Measurements from ENCODE around the gene ZBED3. TPM values are rescaled to one million over a fixed set of nuclear protein-coding genes. Genes with fewer than 3 reads are reported as not detected.
"Not testable (repeated sequence)": the region's sequence is repeated elsewhere in the genome, so short reads cannot be mapped to it uniquely, and the experiment has no call there.

ZBED3 gene, protein sequence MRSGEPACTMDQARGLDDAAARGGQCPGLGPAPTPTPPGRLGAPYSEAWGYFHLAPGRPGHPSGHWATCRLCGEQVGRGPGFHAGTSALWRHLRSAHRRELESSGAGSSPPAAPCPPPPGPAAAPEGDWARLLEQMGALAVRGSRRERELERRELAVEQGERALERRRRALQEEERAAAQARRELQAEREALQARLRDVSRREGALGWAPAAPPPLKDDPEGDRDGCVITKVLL
- total RNA-seq (2014; rRNA removed; shearing (Covaris generic)), result 2.9 and 3.3 TPM in 2 replicates
- 0.89 and 12.4 TPM in 2 replicates for polyA plus RNA-seq (2014; cell fraction: nucleus; rRNA removed)

DNA sequence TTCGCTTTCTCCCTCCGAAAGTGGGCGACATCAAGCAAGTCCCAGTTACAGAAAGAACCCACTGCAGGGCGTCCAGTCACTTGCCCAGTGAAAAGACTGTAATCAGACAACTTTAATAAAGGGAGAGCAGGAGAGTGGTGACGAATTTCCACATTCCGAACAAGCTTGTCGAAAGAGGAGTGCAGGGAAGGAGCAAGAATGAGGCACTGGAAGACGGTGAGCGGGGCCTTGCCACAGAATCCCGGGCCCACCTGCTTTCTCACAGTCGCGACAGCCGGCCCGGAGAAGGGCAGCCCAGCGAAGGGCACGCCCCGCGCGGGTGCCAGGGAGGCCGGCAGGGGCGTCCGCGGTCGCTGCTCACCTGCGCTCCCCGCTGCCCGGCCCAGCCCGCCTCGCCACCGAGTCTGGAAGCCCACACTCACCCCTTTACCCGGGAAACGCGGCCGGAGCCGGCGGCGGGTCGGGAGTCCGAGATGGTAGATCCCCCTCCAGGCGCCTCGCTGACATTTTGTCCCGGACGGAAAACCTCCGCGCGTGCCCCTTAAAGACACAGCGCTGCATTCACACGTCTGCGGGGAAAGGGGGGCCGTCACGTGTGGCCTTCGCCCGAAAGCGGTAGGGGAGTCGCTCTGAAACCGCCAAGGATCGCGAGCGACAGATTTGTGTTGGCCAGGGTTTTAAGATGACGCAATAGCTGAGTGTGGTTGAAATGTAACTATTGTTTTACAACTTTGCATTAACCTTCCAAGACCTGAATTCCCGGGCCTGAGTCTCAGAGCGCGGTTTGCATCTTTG, at the start of gene ZBED3:
Gene ZBED3 (minus strand): TSS at position 597 of the 795 bp plus-strand sequence. CDS start 9,407 bp downstream, outside the sequence.
- peak; percentile 79 for DNase-seq (ENCODE audit: extremely low read depth, low read depth)

DNA sequence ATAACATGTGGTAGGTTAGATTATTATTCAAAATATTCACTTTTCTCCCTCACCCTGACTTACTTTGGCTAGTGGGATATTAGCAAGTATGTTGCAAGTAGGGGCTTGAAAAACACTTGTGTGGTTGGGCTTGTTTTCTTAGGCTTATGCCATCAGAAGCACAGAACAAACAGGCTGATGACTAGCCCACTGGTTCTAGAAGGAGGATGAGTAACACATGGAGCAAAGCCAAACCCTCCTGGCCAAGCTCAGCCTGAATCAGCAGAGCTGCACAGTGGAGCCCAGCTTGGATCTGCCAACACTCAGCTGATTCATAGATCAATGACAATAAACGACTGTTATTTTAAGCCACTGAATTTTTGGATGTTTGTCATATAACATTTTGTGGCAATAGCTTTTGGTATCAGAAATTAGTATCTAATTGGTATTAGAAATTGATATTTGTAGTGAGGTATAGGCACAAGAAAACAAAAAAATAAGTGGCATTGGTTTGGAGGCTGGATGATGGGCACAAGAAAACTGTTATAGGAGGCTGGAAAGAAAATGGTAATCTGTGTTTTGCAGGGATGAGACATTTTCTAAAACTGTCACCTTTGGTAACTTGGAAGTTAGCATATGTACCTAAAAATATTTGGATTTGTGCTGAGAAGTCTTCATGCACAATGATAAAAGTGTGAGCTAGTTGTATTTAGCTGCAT, 46.1 kb upstream of the ZBED3 start:
- peak; percentile 74 for DNase-seq (ENCODE audit: extremely low read depth, low read depth)

DNA sequence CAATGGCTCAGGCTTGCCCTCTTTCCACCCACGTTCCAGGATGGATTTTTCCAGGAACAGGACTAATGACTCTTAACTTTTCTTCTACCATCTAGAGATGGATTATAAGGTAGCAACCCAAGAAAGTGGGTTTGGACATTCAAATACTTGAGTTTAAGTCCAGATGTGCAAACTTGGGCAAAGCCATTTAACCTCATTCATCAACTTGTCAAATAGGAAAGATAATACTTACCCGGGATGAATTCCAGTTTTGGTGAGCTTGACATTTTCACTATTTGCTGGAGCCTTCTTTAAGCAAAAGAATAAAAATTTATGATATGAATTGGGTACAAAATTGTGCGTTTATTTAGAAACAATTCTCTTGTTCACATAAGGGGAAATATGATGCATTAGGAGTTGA, 44.3 kb upstream of the ZBED3 start:
- no peak for DNase-seq (ENCODE audit: extremely low read depth, low read depth)

DNA sequence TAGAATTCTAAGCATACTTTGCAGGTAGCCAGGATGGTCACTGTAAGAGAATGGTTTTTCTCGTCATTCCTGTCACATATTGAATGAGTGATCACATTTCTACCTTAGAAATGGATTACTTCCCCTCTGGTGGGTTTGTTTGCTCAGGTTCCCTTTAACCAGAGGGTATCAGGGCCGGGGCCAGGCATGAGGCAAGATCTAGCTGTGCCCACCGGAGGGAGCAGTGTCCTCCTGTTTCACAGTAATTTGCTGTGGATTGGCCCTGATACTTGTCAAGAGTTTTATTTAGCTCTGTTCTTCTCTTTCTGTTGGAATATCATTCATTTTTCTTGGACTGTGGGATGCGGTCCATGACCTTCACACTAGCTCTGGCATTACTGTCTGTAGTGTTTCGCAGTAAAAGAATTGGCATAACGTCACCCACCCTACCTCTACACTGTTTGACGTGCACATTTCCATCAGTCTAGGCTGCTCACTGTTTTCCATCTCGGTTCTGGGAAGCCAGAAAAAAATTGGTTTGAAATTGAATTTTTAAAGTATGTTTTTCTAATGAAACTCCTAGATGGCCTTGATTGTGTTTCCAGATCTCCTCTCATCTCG, 42.4 kb upstream of the ZBED3 start:
- DNase-seq (ENCODE audit: extremely low read depth, low read depth), result peak; percentile 26

DNA sequence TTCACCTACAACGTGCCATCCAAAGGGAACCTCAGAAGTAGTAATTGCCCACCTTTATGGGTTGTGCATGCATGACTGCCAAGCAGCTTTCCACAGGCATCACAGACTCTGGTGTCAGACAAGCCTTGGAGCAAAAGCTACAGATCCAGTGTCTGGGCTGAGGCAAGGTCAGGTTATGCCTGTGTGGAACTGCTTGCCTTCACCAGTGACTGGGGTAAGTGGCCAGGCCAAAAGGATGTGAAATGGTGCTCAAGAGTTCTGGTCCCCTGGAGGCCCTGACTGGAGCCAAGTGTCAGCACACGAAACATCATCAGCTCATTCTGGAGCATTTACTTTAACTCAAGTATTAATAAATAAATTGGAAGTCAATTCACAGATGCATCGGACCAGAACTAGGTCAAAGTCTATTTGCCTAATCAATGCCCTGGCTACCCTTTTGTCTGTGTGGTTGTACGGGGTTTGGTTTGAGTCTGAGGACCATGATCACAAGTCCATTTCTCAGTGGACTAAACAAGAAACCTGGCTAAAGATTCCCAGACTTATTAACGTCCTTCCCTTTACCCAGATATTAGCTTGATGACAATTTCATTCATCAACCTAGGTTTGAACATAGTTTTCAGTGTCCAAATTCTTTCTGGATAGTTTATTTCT, 41.5 kb upstream of the ZBED3 start:
- DNase-seq (ENCODE audit: extremely low read depth, low read depth), result no peak

DNA sequence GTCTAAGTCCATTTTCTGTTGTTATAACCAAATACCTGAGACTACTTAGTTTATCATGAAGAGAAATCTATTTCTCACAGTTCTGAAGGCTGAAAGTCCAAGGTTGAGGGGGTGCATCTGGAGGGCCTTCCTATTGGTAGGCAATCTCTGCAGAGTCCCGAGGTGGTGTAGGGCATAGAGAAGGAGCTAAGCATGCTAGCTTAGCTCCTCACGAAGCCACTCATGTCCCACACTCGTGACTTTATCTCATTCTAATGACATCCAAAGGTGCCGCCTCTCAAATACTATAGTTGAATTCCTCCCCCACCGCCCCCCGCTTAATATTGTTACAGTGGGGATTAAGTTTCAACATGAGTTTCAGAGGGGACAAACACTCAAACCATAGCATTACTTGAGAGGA, 36.0 kb upstream of the ZBED3 start:
- DNase-seq (ENCODE audit: extremely low read depth, low read depth), result no peak

DNA sequence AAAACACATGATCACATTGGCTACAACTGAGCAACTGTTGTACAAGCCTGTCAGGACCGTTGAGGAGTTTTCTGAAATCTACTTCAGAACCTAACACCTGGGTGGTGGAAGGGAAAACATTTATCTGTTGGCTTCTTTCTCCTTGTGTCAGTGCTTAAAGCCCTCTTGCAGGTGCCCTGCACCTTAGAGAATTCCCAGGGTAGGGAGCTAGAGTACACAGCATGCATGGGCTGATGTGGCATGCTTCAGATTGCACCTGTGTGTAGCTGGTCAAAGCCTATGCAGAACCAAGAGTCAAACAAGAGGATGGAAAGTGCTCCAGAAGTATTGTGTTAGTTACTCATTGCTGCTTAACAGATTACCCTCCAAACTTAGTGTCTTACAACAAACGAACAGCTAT, 33.6 kb upstream of the ZBED3 start:
- no peak for DNase-seq (ENCODE audit: extremely low read depth, low read depth)

DNA sequence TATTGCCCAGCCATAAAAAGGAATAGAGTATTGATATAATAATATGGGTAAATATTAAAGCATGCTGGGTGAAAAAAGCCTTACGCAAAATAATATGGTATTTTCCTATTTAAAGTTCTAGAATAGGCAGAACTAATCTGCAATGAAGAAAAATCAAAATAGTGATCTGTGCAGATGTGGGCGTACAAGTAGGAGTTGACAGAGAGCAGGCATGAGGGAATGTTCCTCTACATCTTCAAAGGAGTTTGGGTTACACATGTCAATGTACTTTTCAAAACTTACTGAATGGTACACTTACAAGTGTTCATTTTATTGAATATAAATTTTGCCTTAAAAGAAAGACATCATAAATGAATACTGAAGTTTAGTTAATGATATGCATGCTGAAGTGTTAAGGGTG, 33.0 kb upstream of the ZBED3 start:
- no peak for DNase-seq (ENCODE audit: extremely low read depth, low read depth)

DNA sequence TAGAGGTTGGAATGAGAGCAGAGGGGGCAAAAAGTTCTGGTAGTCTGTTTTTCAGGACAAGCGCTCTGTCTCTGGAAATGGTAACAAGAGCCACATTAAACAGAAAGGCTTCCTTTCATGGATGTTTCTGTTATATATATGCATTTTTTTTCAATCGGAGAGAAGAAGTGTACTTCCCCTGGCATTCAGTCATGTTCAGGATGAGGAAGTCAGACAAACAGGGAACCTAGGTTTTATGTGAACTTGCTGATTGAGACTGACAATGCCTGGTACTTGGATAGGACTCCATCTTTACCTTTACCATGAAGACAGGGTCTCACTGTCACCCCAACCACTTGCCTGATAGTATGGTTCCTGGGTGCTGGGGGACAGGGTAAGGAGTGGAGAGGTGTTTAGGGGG, 30.1 kb upstream of the ZBED3 start:
- DNase-seq (ENCODE audit: extremely low read depth, low read depth), result no peak

DNA sequence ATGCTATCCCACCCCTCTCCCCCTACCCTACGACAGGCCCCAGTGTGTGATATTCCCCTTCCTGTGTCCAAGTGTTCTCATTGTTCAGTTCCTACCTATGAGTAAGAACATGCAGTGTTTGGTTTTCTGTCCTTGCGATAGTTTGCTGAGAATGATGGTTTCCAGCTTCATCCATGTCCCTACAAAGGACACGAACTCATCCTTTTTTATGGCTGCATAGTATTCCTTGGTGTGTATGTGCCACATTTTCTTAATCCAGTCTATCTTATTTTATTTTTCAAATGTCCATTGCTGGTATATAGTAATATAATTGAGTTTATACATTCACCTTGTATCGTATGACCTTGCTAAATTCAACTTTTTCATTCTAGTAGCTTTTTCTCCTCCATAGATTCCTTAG, 19.9 kb upstream of the ZBED3 start:
- DNase-seq (ENCODE audit: extremely low read depth, low read depth), result not testable (repeated sequence)

DNA sequence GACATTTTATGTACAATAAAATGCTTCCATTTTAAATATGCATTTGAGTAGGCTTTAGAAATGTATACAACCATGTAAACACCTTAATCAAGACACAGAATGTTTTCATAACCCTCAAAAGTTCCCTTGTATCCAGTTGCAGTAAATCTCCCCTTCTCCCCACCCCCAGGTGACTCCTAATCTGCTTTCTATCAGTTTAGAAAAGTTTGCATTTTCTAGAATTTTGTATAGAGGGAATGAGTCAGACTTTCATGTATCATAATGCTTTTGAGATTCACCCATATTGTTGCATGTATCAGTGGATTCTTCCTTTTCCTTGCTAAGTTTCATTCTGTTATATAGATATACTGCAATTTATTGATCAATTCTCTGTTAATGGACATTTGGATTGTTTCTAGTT, 17.7 kb upstream of the ZBED3 start:
- no peak for DNase-seq (ENCODE audit: extremely low read depth, low read depth)

DNA sequence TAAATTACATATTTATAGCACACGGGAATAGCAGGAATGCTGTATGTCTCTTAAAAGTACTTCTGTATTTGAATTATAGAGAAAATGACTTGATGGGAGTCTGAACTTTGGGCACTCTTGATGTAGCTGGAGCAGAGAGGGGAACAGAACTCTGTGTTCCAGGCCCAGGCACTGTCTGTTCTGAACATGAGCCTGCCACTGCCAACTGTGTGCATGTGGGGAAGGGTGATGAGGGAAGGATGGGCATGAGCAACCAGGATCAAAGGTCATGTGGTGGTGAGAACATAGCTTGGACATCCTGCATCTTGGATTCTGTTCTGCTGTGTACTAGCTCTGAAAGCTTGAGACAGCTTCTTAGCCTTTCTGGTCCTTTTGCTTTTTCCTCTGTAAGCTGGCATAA, 16.4 kb upstream of the ZBED3 start:
- DNase-seq (ENCODE audit: extremely low read depth, low read depth), result no peak

DNA sequence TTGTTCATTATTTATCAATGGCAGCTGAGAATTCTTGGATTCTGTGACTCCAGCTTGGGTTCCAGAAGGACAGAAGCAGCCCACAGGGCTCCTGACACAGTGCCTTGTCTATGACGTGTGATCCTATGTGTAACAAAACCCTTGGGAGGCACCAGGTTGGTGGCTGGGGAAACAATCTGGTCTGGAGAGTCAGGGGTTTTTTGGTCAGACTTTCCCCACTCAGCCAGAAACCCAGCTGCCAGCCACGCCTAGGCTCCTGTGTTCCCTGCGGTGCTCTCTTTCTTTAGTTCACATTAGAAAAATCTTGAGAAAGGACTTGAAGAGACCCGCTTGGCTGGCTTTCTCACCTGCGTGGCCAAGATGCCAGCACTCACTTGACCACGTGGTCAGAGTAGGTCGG, 15.5 kb upstream of the ZBED3 start:
- DNase-seq (ENCODE audit: extremely low read depth, low read depth), result no peak

DNA sequence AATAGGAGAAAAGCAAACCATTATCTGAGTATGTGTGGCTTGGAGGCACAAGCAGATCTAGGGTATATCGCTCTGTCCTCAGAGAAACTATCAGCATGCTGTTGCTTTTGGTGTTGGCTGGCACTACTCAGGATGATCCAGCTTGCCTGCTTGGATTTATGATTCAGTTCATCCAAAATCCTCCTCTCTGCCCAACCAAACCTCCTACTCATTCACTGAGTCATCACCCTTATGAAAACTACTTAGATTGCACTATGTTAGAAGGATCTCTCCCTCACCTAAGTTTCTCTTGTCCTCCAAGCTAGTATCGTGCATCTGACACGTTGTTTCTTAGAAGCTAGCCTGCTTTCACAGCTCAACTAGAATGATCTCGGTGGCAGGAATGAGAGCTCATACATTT, 14.2 kb upstream of the ZBED3 start:
- DNase-seq (ENCODE audit: extremely low read depth, low read depth), result no peak

DNA sequence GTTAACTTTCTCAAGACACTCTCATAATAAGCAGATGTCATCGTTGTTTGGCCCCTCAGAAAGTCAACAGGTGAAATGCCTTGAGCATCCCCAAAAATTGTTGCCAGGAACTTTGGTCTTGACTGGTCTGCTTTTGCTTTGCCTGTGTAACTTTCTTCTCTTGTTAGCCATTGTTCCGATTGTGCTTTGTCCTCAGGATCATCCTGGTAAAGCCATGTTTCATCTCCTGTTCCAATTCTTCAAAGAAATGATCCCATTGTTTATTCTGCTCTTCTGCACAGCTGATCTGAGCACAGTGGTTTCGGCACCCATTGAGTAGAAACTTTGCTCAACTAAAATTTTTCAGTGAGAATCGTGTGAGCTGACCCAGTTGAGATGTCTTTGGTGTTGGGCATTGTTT, 8.1 kb upstream of the ZBED3 start:
- DNase-seq (ENCODE audit: extremely low read depth, low read depth), result no peak

DNA sequence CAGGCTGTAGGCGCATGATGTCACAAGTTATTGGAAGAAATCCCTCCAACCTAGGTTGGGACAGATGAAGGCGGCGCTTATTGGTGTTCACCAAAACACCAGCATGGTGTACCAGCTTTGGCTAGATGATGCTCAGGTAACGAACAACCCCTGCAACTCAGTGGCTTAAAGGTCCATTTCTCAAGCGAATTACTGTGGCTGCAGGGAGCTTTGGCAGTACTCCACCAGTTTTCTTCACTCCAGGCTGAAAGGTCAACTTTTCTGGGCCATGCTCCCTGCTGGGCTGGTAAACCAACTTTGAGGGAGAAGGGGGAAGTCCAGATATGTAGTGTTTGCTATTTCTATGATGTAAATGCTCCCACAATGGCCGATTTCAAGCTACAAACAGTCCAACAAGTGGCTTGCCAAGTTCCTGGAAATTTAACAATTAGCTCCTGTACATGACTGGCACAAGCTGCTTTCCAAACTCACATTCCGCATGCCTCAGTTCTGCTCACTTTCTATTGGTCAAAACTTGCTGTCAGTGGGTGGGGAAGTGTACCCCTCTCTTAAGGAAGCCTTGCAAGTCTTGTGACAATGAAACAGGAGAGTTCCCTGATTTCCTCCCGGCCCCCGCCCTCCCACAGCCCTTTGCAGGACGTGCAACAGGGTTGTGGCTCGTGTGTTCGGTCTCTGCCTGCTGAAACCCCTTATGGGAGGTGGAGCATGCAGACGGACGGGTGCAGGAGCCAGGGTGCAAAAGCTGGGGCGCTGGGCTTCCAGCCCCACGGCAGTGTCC, 588 bp upstream of the ZBED3 start:
- no peak for DNase-seq (ENCODE audit: extremely low read depth, low read depth)

DNA sequence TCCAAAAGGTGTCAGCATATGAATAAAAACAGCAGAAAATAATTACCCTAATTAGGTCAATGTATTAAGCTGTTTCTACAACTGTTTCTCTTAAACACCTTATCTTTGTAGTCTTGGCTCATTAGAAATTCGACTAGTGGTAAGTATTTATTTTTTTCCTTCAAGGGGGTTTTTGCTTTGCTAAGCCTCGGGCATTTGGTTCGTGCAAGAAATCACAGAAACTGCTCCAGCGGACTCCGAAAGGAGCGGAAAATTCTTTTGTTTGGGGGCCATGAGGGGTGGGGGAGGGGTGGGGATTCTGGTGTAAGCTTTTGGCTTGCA, 757 bp downstream of the ZBED3 start:
- no peak for DNase-seq (ENCODE audit: extremely low read depth, low read depth)

DNA sequence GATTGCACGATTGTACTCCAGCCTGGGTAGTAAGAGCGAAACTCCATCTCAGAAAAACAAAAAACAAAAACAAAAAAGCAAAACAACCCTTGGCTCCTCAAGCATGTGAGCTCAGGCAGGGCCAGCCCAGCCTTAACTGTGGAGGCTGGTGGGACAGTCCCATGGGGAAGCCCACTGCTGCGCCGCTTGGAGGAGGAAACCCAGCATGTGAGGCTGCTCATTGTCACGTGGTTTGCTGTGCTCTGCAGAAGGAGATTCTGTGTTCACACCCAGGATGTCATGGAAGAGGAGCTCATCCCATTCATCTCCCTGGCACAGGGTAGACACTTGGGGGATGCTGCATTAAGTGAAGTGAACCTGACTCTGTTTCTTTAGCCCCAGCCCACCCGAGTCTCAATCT, 4.0 kb downstream of the ZBED3 start:
- no peak for DNase-seq (ENCODE audit: extremely low read depth, low read depth)

DNA sequence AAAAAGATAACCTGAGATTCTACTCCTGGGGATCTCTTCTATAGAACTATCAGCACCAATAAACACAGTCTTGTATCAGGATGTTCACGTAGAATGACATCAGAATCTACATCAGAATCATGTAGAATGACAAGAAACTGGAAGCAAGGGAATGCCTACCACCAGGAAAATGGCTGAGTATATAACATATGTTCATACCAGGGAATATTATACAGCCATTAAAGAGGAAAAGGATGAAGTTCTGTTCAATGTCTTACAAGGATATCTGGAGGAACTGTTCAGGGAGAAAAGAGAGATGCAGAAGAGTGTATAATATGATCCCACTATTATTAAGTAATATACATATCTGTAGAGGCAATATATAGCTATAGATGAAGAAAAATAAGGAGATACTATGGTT, 4.8 kb downstream of the ZBED3 start:
- DNase-seq (ENCODE audit: extremely low read depth, low read depth), result no peak

DNA sequence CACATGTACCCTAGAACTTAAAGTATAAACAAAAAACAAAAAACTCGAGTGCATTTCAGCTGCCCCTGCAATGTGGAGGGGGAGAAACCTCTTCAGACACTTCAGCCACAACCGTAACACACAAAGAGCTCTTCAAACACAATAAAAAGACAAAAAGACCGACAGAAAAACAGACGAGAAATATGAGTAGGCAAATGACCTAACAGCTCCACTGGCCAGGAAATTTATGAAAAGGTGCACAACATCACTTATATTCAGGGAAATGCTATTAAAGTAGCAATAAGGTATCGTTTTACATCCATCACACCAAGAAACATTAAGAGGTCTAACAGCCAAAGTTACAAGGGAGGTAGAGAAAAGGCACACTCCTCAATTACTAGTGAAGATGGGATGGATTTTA, 6.2 kb downstream of the ZBED3 start:
- no peak for DNase-seq (ENCODE audit: extremely low read depth, low read depth)

All from NCI-H460 (cell line).